Stimulated activated CD8-positive, alpha-beta memory T cell treated with anti-CD3 and anti-CD28 coated beads, Interleukin-7, amount 100 ng/mL, for 1 hour (primary cell): Measurements from ENCODE around the gene ZGLP1.

Experiments
- DNase-seq, 2 donors: peaks; one replicate each; pipeline ENCODE4 v3.0.0-alpha.2; 2020; ENCODE audit warnings: low read depth in 2 of 2

The ZGLP1 gene

GRCh38 chr19:10277795-10278589 lies 31.6 kb downstream of the ZGLP1 start:
- DNase-seq, result no peak

GRCh38 chr19:10274589-10274988 lies 35.0 kb downstream of the ZGLP1 start:
- DNase-seq, result no peak

GRCh38 chr19:10271543-10272086 lies 38.0 kb downstream of the ZGLP1 start:
- no peak for DNase-seq

GRCh38 chr19:10270616-10271394 lies 38.8 kb downstream of the ZGLP1 start, which contains the start of gene ICAM1:
TSS of gene ICAM1 (plus strand) at chr19:10271120. CDS start at chr19:10271160, 40 bp downstream.
- DNase-seq, result peak in 1 of 2 donors; percentile 58

GRCh38 chr19:10270180-10270615 lies 39.4 kb downstream of the ZGLP1 start:
- DNase-seq, result peak in 1 of 2 donors; percentile 57

GRCh38 chr19:10269333-10270179 lies 40.1 kb downstream of the ZGLP1 start:
- DNase-seq, result peak; percentile 74 to 85

GRCh38 chr19:10268071-10268470 lies 41.5 kb downstream of the ZGLP1 start:
- DNase-seq, result no peak

GRCh38 chr19:10266706-10267105 lies 42.9 kb downstream of the ZGLP1 start:
- no peak for DNase-seq

GRCh38 chr19:10262771-10263170 lies 46.8 kb downstream of the ZGLP1 start:
- no peak for DNase-seq

GRCh38 chr19:10260141-10260584 lies 49.5 kb downstream of the ZGLP1 start:
- DNase-seq, result no peak

GRCh38 chr19:10259162-10259905 lies 50.3 kb downstream of the ZGLP1 start:
- DNase-seq, result peak; percentile 67 to 76

- no peak for DNase-seq
Observed at GRCh38 chr19:10258080-10258710, 51.4 kb downstream of the ZGLP1 start.

- no peak for DNase-seq
Observed at GRCh38 chr19:10256970-10257615, 52.5 kb downstream of the ZGLP1 start.

GRCh38 chr19:10256551-10256950 lies 53.1 kb downstream of the ZGLP1 start:
- no peak for DNase-seq

GRCh38 chr19:10255358-10255757 lies 54.3 kb downstream of the ZGLP1 start:
- DNase-seq, result no peak
